Subcutaneous abdominal adipose tissue (tissue), 5 donors: ENCODE results near the gene BRI3BP.
"Not testable (repeated sequence)": the region's sequence is repeated elsewhere in the genome, so short reads cannot be mapped to it uniquely, and the experiment has no call there.

Source experiments
- H3K27ac ChIP-seq: one replicate; pipeline ENCODE4 v1.7.0; 2013; ENCODE audit warnings: low read depth, mild to moderate bottlenecking, inconsistent platforms, low read length, moderate library complexity
- H3K27me3 ChIP-seq, 5 donors: one replicate each; pipeline ENCODE4 v1.7.0; 2013; ENCODE audit warnings: low read length in 5 of 5, inconsistent platforms in 1 of 5; ENCODE audit not compliant: control insufficient read depth in 5 of 5, insufficient read depth in 4 of 5
- H3K36me3 ChIP-seq, 5 donors: one replicate each; pipeline ENCODE4 v1.7.0; 2013; ENCODE audit warnings: low read length in 5 of 5; ENCODE audit not compliant: control insufficient read depth in 5 of 5, insufficient read depth in 5 of 5
- H3K4me1 ChIP-seq, 5 donors: one replicate each; pipeline ENCODE4 v1.7.0; 2013; ENCODE audit warnings: low read length in 5 of 5, mild to moderate bottlenecking in 3 of 5, moderate library complexity in 1 of 5; ENCODE audit not compliant: control insufficient read depth in 5 of 5, insufficient read depth in 5 of 5
- H3K4me3 ChIP-seq, 5 donors: one replicate each; pipeline ENCODE4 v1.7.0; 2013; ENCODE audit warnings: low read length in 5 of 5, low read depth in 1 of 5
- H3K9ac ChIP-seq, 5 donors: one replicate each; pipeline ENCODE4 v1.7.0; 2013; ENCODE audit warnings: low read length in 5 of 5, mild to moderate bottlenecking in 4 of 5, moderate library complexity in 3 of 5
- H3K9me3 ChIP-seq, 5 donors: one replicate each; pipeline ENCODE4 v1.7.0; 2013; ENCODE audit warnings: low read length in 5 of 5; ENCODE audit not compliant: control insufficient read depth in 5 of 5
- donor health status: healthy.
- donor health status: healthy.
- donor health status: healthy.
- donor health status: healthy.
- donor health status: healthy.

Gene BRI3BP

DNA sequence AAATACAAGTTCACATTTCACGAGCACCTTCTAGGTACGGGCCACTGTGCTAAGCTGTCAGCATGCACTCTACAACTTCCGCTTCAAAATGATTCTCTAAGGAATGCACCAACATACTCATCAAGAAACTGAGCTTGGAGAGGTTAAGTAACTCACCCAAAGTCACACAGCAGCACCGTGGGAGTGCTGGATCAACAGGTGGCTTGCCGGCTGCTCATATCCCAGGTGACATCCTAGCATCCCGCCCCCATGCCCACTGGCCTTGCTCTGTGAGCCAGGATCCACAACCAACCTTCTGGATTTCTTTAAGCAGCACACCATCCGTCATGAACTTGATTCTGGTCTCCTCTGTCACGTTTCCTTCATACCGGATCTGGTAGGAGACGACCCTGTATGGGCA is 21.2 kb upstream of the BRI3BP start:
- H3K4me3 ChIP-seq = no peak overlapping the region
- H3K9ac ChIP-seq = no peak overlapping the region
- no peaks in the 10 kb centered on the region for H3K27me3 ChIP-seq
- no peaks in the 10 kb centered on the region for H3K9me3 ChIP-seq
- H3K27ac ChIP-seq = no peak overlapping the region
- H3K4me1 ChIP-seq = no peaks in the 10 kb centered on the region
- H3K36me3 ChIP-seq = peaks cover 0 to 84% (median 70%) of the 10 kb centered on the region in 5 donors

DNA sequence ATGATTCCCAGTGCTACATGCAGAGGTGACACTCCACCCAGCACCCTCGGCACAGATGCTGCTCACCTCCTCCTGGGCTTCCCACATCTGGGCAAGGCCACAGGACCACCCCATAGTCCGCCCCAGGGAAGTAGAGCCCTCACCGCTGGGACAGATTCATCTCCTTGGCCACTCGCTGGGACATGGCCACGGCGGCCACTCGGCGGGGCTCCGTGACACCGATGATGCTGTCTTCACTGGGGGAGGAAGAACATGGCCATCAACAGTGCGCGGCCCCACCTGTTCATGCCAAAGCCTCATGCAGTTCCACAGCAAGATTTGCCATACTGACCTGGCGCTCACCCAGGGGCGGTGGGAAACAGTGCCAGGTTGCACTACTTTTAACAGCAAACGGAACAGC is 18.2 kb upstream of the BRI3BP start:
- no peak overlapping the region for H3K4me3 ChIP-seq
- H3K27ac ChIP-seq = no peak overlapping the region
- H3K27me3 ChIP-seq = no peaks in the 10 kb centered on the region
- H3K36me3 ChIP-seq = peaks cover 0 to 79% (median 74%) of the 10 kb centered on the region in 5 donors
- no peaks in the 10 kb centered on the region for H3K4me1 ChIP-seq
- H3K9me3 ChIP-seq = no peaks in the 10 kb centered on the region
- no peak overlapping the region for H3K9ac ChIP-seq

DNA sequence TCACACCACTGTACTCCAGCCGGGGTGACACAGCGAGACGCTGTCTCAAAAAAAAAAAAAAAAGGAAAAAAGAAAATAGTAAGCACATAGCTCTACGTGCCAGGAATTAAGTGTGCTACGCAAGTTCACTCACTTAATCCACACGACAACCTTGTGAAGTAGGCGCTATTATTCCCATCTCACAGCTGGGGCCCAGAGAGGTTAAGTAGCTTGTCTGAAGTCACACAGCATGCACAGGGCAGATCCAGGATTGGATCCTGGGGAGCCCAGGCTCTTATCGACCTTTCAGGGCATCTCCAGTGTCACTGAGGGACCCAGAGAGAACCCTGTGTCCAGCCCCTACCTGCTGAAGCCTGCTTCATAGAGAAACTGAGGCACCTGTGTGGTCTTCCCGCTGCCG is 16.4 kb upstream of the BRI3BP start:
- no peak overlapping the region for H3K27ac ChIP-seq
- H3K4me1 ChIP-seq = peaks cover 0 to 3% (median 0%) of the 10 kb centered on the region in 5 donors
- peaks cover 0 to 78% (median 70%) of the 10 kb centered on the region in 5 donors for H3K36me3 ChIP-seq
- H3K9me3 ChIP-seq = no peaks in the 10 kb centered on the region
- H3K9ac ChIP-seq = no peak overlapping the region
- H3K27me3 ChIP-seq = no peaks in the 10 kb centered on the region
- H3K4me3 ChIP-seq = no peak overlapping the region

DNA sequence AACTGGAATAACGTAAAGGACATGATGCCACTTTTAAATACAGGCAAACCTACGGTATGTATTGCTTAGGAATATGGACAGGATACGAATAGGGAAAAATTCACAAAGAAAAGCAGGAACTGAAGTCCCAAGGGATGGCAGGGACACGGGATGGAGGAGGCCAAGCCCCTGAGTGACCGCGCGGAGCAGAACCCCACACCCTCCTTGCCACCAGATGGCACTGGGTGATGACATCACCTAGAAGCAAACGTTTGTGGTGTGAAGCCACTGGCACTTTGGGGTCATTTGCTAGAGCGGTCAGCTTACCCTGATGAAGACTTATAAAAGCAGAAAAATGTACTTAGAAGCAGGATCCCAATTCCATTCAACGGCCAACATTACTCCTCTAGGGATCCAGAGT is 13.9 kb upstream of the BRI3BP start:
- peaks cover 0 to 88% (median 74%) of the 10 kb centered on the region in 5 donors for H3K36me3 ChIP-seq
- no peak overlapping the region for H3K9ac ChIP-seq
- H3K27me3 ChIP-seq = no peaks in the 10 kb centered on the region
- H3K27ac ChIP-seq = no peak overlapping the region
- peaks cover 0 to 4% (median 0%) of the 10 kb centered on the region in 5 donors for H3K4me1 ChIP-seq
- no peaks in the 10 kb centered on the region for H3K9me3 ChIP-seq
- H3K4me3 ChIP-seq = no peak overlapping the region

DNA sequence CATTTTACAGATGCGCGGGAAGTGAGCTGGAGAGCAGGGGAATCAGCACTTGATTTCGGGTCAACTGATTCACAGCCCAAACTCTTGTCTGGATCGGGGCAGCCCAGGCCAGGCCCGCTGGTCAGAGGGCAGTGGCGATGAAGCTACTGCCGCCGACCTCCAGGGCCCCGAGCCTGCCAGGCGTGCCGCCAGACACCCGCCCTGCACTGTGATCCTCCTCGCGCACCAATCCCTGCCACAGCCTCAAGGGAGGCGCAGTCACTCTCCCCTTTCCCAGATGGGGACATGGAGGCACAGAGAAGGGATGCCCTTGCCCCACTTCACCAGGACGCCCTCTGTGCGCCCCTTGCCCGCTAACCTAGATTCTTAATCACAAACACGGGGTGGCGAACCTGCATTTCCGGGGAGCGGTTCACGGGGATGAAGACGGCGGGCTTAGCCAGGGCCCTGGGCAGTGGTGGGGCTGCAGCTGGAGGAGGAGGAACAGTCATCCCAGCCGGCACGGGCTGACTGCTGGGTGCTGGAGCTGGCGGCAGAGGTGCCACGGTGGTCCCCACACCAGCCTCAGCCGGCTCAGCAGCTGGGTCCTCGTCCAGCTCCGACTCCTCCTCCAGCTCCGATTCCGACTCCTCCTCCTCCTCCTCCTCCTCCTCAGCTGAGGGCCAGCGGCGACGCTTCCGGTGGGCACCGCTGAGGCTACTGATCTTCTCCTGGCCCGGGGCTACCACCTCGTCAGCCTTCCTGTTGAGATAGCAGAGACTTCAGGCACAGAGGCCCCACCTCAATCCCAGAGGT is 13.2 kb upstream of the BRI3BP start:
- Histone ChIP-seq H3K27me3 (no peaks in the 10 kb centered on the region), H3K36me3 (peaks cover 0 to 87% (median 74%) of the 10 kb centered on the region in 5 donors), H3K9me3 (no peaks in the 10 kb centered on the region), H3K4me1 (peaks cover 0 to 4% (median 0%) of the 10 kb centered on the region in 5 donors), H3K9ac (no peak overlapping the region), H3K27ac (no peak overlapping the region), H3K4me3 (no peak overlapping the region)

DNA sequence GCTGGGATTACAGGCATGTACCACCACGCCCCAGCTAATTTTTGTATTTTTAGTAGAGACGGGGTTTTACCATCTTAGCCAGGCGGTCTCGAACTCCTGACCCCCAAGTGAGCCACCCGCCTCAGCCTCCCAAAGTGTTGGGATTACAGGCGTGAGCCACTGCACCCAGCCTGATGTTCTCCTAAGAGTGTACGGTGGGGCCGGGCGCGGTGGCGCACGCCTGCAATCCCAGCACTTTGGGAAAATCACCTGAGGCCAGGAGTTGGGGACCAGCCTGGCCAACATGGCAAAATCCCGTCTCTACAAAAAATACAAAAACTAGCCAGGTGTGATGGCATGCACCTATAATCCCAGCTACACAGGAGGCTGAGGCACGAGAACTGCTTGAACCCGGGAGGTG is 6.6 kb upstream of the BRI3BP start:
- H3K27me3 ChIP-seq, H3K4me3 ChIP-seq, H3K27ac ChIP-seq, H3K9me3 ChIP-seq, H3K9ac ChIP-seq: not testable (repeated sequence)
- Histone ChIP-seq H3K4me1 (peaks cover 3 to 14% (median 8%) of the 10 kb centered on the region in 5 donors), H3K36me3 (peaks cover 0 to 38% (median 28%) of the 10 kb centered on the region in 5 donors)

DNA sequence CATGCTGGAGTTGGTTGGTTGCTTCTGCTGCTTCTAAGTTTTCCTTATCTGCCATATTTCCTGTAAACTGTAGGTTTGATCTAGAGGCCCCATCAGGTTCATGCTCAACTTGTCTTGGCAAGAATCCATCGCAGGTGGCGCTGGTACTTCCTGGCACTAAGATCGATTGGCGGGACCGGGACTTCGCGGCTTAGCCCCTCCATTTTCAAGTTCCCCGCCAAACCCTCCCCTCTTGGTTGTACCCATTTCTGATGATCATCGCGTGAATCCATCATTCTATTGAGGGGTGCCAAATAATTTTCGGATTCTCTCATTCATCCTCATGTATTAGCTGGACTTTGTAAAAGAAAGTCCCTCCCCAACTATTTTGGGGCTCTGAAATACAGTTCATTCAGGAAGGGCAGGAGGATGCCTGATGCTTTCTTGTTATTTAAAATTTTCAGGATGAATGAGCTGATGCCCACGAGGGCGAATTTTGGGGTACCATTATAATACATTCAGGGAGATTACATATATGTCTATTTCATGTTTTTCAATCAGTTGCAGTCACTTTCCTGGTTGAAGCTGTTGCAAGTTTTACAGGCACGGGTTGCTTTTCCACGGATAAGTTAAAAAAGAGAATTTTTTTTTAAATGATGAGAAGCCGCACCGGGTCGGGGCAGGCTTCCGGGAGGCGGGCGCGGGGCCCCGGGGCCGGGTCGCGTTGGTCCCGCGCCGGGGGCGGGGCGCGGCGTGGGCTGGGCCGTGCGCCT is 395 bp upstream of the BRI3BP start:
- peak overlapping the region in 3 of 5 donors; percentile 14 to 52 (median 45) for H3K9ac ChIP-seq
- H3K27me3 ChIP-seq = no peaks in the 10 kb centered on the region
- peaks cover 2 to 29% (median 23%) of the 10 kb centered on the region in 5 donors for H3K4me1 ChIP-seq
- H3K9me3 ChIP-seq = no peaks in the 10 kb centered on the region
- H3K4me3 ChIP-seq = peak overlapping the region; percentile 40 to 75 (median 68)
- no peak overlapping the region for H3K27ac ChIP-seq
- H3K36me3 ChIP-seq = no peaks in the 10 kb centered on the region

DNA sequence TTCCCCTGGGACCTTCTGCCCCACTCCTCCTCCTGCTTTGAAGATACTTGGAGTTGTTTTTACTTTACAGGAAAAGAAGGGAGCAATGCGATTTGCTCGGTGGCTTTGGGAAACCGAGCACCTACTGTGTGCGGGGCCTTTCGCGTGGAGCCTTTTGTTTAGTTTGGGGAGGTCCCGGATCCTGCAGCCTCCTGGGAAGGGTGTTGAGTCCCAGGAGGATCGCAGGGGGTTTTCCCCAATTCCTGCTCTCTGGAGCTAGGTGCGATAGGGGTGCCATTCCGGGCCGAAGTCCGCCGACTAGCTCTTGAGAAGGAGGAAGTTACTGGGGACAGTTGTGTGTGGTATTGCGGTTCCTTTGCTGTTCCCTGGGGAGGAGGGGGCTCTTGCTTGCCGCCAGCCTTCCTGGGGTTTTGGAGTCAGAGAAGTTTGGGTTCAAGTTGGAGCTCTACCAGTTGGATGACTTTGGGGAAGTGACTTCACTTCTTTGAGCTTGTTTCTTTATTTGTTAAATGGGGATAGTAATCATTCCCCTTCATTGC is 1.1 kb downstream of the BRI3BP start:
- Histone ChIP-seq H3K27ac (no peak overlapping the region), H3K9me3 (no peaks in the 10 kb centered on the region), H3K36me3 (no peaks in the 10 kb centered on the region), H3K4me3 (peak overlapping the region; percentile 61 to 86 (median 68)), H3K9ac (peak overlapping the region in 4 of 5 donors; percentile 32 to 71 (median 54)), H3K4me1 (peaks cover 0 to 21% (median 17%) of the 10 kb centered on the region in 5 donors), H3K27me3 (no peaks in the 10 kb centered on the region)

DNA sequence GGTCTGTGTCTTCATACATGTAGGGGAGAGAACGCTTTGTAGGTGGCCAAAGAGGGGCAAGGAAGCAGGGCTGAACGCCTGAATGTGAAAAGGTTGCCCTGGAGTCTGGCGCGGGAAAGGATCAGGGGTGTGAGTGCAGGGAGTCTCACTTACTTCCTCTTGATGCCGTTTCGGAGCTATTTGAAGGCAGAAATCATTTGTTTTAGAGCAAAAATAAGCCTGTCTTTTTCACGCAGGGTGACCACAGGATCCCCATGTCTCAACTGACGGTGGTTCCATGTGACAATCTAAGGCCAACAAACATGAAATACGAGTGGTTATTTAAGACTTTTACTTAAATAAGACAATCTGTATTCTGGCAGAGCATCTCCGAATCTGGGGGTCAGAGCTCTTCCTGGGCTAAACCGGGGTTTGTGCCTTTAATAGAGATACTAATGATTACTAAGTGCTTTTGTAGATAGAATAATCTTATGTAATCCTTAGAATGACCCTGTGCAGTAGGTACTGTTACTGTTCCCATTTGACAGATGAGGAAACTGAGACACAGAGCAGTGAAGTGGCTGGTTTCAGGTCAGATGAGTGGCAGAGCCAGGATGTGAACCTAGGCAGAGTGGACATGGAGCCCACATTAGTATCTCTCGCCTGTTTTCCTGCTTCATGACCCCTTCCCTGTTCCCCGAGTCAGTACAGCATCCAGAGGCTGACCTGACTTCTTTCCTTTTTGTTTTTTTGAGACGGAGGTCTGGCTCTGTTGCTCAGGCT is 1.9 kb downstream of the BRI3BP start:
- Histone ChIP-seq H3K36me3 (no peaks in the 10 kb centered on the region), H3K27ac (no peak overlapping the region), H3K4me3 (peak overlapping the region in 3 of 5 donors; percentile 61 to 69 (median 68)), H3K4me1 (peaks cover 0 to 21% (median 17%) of the 10 kb centered on the region in 5 donors), H3K9me3 (no peaks in the 10 kb centered on the region), H3K9ac (peak overlapping the region in 1 of 5 donors; percentile 71), H3K27me3 (no peaks in the 10 kb centered on the region)
